HUDEP-2 (cell line): Measurements from ENCODE around the gene METTL22.

Experiments used
- DNase-seq, 76 experiments: peaks; one replicate each; lab custom pipeline; 2025; ENCODE audit not compliant: unreplicated experiment in 76 of 76; lab: John Stamatoyannopoulos, UW

Gene METTL22

GRCh38 chr16:8590811-8591210 lies 30.7 kb upstream of the METTL22 start:
- DNase-seq: no peak

- DNase-seq: no peak
These were observed 30.0 kb upstream of the METTL22 start for GRCh38 chr16:8591451-8591850.

GRCh38 chr16:8594149-8594666 lies 27.3 kb upstream of the METTL22 start:
- peak in 71 of 76 experiments; percentile 9 to 82 (median 47) for DNase-seq

DNA sequence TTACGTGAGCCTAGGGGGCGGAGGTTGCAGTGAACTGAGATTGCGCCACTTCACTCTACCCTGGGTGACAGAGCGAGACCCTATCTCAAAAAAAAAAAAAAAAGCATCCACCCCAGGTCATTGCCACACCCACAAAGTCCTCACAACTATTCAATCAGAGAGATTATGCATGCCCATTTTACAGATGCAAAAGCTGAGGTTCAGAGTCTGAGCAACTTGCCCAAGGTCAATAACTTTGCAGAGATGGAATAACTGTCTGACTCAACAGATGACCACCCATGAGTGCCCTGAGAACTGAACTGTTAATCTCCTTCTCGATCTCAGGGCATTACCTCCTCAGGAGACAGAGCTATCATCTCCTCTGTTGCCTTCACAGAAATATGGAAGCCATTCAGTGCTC lies 25.7 kb upstream of the METTL22 start:
- no peak for DNase-seq

GRCh38 chr16:8596581-8596980 lies 24.9 kb upstream of the METTL22 start:
- DNase-seq: no peak

DNA sequence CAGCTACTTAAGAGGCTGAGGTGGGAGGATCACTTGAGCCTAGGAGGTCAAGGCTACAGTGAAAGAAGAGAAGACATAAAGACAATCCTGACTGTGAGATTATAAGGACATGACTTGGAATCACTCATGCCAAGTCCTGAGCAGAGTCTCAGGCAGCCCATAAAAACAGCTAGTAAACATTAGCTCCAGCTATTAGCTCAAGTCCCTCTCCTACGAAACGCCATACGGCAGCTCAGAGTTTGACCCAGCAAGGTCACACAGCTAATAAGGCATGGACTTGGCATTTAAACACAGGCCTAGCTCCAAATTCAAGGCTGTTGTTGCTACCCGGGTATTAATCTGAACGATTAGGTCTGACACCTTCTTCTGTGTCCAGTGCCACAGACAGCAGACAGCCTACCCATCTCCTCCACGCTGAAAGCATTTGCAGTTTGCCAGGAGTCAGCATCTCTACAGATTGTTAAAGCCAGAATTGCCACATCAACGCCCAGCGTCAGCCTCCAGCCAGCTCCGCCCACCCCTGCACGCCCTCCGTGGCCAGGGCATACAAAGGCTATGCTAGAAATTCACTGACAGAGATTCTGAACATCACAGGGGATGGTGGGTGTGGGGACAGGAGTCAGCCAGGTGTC lies 21.2 kb upstream of the METTL22 start:
- no peak for DNase-seq

GRCh38 chr16:8605554-8605953 lies 15.9 kb upstream of the METTL22 start:
- no peak for DNase-seq

- DNase-seq: no peak
These were observed 14.3 kb upstream of the METTL22 start for GRCh38 chr16:8607214-8607613.

DNA sequence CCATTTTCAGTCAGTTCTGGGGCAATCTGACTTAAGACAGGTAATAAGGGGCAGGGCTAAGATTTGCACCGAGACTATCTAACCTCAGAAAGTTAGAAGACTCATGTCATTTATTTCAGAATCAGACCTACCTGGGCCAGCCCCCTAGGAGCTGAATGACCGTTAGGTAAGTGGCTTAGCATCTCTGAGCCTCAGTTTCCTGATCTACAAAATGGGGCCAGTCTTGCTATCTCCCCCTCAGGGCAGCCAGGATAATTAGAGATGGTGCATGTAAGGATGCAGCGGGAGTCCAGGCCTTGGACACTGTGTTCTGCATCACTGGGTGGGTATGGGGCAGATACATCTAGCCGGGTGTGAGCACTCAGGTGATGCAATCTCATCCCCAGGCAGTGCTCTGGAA lies 10.4 kb upstream of the METTL22 start:
- no peak for DNase-seq

- no peak for DNase-seq
These were observed 9.5 kb upstream of the METTL22 start for GRCh38 chr16:8611886-8612600.

DNA sequence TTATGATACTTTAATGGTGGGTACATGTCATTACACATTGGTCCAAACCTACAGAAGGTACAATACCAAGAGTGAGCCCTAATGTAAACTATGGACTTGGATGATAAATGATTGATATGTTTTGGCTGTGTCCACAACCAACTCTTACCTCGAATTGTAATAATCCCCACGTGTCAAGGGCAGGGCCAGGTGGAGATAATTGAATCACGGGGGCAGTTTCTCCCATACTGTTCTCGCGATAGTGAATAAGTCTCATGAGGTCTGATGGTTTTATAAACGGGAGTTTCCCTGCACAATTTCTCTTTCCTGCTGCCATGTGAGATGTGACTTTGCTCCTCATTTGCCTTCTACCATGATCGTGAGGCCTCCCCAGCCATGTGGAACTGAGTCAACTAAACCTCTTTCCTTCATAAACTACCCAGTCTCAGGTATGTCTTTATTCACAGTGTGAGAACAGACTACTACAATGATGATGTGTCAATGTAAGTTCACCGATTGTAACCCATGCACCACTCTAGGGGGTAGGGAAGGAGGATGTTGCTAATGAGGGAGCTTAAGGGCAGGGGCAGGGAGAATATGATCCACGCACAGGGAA lies 7.0 kb upstream of the METTL22 start:
- DNase-seq: no peak

DNA sequence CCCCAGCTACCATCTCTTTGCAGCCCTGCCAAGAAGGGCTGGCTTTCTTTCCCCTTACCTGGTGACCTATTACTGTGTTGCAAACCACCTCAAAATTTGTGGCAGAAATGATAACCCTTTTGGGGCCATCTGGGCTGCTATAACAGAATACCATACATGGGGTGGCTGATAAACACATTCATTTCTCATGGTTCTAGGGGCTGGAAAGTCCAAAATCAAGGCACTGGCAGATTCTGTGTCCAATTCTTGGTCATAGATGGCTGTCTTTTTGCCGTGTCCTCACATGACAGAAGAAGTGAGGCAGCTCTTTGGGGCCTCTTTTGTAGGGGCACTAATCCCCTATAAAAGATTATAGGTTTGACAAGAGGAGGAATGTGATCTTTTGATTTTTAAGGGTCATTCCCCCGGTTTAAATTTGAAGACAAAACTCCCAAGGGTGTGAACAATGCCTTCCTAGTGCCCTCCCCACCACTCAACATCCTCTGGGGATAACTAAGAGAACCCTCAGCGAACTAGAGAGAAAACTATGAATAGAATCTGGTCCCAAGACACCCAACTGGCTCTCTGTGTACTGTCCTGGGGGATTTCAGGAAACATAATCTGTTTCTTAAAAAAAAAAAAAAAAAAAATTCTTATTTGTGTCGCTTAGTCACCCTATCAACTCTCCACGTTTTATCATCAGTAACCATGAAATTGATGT lies 1.7 kb upstream of the METTL22 start:
- no peak for DNase-seq

- no peak for DNase-seq
These were observed 963 bp upstream of the METTL22 start for GRCh38 chr16:8620535-8620934.

- DNase-seq: no peak
These were observed 301 bp upstream of the METTL22 start for GRCh38 chr16:8621222-8621571.

- DNase-seq: no peak
These were observed 788 bp downstream of the METTL22 start for GRCh38 chr16:8622315-8622656.

DNA sequence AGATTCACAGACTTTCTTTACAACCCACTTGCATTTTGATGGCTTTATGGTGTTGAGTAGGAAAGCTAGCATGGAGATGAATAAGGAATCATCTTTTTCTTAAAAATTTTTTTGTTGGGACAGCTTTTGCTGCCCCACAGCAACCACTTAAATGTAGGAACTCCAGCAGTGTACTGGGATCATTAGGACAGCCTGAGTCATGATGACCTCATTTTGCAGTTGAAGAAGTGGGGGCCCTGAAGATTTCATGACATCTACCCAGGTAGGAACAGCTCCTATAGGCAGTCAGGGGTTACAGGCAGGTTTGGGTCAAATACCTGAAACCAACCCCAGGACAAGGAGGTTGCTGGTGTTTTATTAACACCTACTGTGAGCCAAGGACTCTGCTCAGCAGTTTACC lies 2.1 kb downstream of the METTL22 start:
- no peak for DNase-seq

DNA sequence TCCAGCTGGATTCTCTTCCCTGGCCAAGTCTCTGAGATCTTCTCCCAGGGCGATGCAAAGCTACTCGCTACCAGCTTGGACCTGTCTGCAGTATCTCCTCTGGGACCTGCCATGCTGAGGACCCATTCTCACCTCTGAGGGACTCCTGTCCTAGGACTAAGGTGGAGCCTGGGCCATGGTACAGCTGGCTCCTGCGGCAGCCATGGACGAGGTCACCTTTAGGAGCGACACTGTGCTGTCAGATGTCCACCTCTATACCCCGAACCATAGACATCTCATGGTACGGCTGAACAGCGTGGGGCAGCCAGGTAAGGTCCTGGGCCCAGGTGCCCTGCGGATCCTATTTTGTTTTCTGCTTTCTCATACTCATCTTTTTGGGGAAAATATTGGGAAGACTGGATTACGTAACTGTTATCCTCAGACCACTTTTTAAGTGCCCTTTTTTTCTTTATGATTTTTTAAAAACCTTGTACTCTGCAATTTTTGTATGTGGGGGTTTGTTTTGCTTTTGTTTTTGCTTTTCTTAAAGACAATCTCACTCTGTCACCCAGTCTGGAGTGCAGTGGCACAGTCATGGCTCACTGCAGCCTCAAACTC lies 4.1 kb downstream of the METTL22 start:
- no peak for DNase-seq

GRCh38 chr16:8626946-8627345 lies 5.4 kb downstream of the METTL22 start:
- DNase-seq: no peak

DNA sequence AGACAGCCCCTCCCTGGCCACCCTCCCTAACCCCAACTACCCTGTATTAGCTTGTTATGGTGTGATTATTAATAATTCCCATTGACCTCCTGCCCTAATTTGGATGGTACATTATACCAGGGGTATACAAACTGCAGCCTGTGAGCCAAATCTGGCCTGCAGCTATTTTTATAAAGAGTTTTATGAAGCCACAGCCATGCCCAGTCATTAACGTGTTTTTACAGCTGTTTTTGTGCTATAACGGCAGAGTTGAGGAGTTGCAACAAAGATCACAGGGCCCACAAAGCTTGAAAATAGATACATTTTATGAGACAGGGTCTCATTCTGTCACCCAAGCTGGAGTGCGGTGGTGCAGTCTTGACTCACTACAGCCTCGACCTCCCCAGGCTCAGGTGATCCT lies 6.0 kb downstream of the METTL22 start:
- no peak for DNase-seq

- no peak for DNase-seq
These were observed 7.7 kb downstream of the METTL22 start for GRCh38 chr16:8628981-8629725.
